GM12801 (cell line): Measurements from ENCODE around the gene BCAS4.

ENCODE experiments used
- CTCF ChIP-seq: IDR thresholded peaks from one replicate; pipeline ENCODE4 v1.5.1; 2011; ENCODE audit warnings: control low read depth; ENCODE audit not compliant: insufficient read length; ENCODE audit errors: extremely low read depth

Gene BCAS4

GRCh38 chr20:50823319-50823718, 28.5 kb downstream of the BCAS4 start:
- TF ChIP-seq CTCF, result no peak

GRCh38 chr20:50824137-50824536, 29.3 kb downstream of the BCAS4 start:
- no peak for TF ChIP-seq CTCF

GRCh38 chr20:50826121-50826520, 31.3 kb downstream of the BCAS4 start:
- TF ChIP-seq CTCF, result no peak

GRCh38 chr20:50828363-50829136, 33.7 kb downstream of the BCAS4 start:
- TF ChIP-seq CTCF, result no peak

- no peak for TF ChIP-seq CTCF
These were observed 36.8 kb downstream of the BCAS4 start for GRCh38 chr20:50831622-50832021.

GRCh38 chr20:50834599-50835005, 39.7 kb downstream of the BCAS4 start:
- no peak for TF ChIP-seq CTCF

GRCh38 chr20:50837532-50838321, 42.9 kb downstream of the BCAS4 start:
- TF ChIP-seq CTCF, result no peak
